OCI-LY7 (cell line): ENCODE data around the gene RSRC2. TPM values are rescaled to one million over a fixed set of nuclear protein-coding genes. Genes with fewer than 3 reads are reported as not detected.

Experiments
- BruUV-seq: library from RNA; stranded (reverse); fragments of 400-500 nt; replicated peaks from 2 replicates; lab custom pipeline; 2021; lab: Mats Ljungman, UMichigan
- CTCF ChIA-PET: fragments of 300-600 bp; sonication (Branson Sonifier 250); formaldehyde crosslinking; loops from one replicate; lab custom pipeline; 2022; ENCODE audit warnings: antibody characterized with exemption; ENCODE audit not compliant: unreplicated experiment; lab: Charles Lee
- POLR2A ChIA-PET: fragments of 300-600 bp; sonication (Branson Sonifier 250); formaldehyde crosslinking; loops from one replicate; lab custom pipeline; 2022; ENCODE audit warnings: antibody characterized with exemption; lab: Charles Lee
- DNase-seq: peaks from one replicate; pipeline ENCODE4 v3.0.0-alpha.2; 2015; ENCODE audit warnings: low spot score
- H2AFZ ChIP-seq: fragments of 200-600 bp; sonication (generic), shearing (Covaris generic); 2 replicates; pipeline ENCODE4 v1.6.1; 2014; ENCODE audit warnings: mild to moderate bottlenecking, antibody characterized with exemption, low read length, moderate library complexity
- H3K27ac ChIP-seq: fragments of 200-600 bp; sonication (generic); 2 replicates; pipeline ENCODE4 v1.5.1; 2014; ENCODE audit warnings: mixed run types, low read depth, mild to moderate bottlenecking, moderate library complexity, low read length, inconsistent platforms; ENCODE audit not compliant: poor library complexity, severe bottlenecking
- H3K36me3 ChIP-seq: fragments of 200-600 bp; sonication (generic); 2 replicates; pipeline ENCODE4 v1.6.1; 2014; ENCODE audit warnings: mild to moderate bottlenecking, antibody characterized with exemption, low read length, moderate library complexity, mixed read lengths; ENCODE audit not compliant: insufficient read depth
- H3K4me1 ChIP-seq: fragments of 200-600 bp; sonication (generic); 2 replicates; pipeline ENCODE4 v1.5.1; 2014; ENCODE audit warnings: mild to moderate bottlenecking, low read length; ENCODE audit not compliant: insufficient read depth, poor library complexity, severe bottlenecking
- H3K4me2 ChIP-seq: fragments of 200-600 bp; sonication (generic); 2 replicates; pipeline ENCODE4 v1.6.1; 2014; ENCODE audit warnings: mild to moderate bottlenecking, low read length
- H3K4me3 ChIP-seq: fragments of 200-600 bp; sonication (generic); 2 replicates; pipeline ENCODE4 v1.5.1; 2014; ENCODE audit warnings: mild to moderate bottlenecking, low read depth, low read length; ENCODE audit not compliant: poor library complexity, severe bottlenecking
- H3K79me2 ChIP-seq: fragments of 200-600 bp; sonication (generic); 2 replicates; pipeline ENCODE4 v1.6.1; 2016; ENCODE audit warnings: low read depth, mild to moderate bottlenecking, low read length, moderate library complexity, mixed read lengths; ENCODE audit not compliant: insufficient read depth
- H3K9me2 ChIP-seq: fragments of 200-600 bp; sonication (generic); 2 replicates; pipeline ENCODE4 v1.6.1; 2016; ENCODE audit warnings: mild to moderate bottlenecking, low read length, mixed read lengths; ENCODE audit not compliant: insufficient read depth
- H3K9me3 ChIP-seq: fragments of 200-600 bp; sonication (generic); 2 replicates; pipeline ENCODE4 v1.6.1; 2014; ENCODE audit warnings: mild to moderate bottlenecking, mixed run types, low read length, mixed read lengths
- H4K20me1 ChIP-seq: fragments of 200-600 bp; sonication (generic); 2 replicates; pipeline ENCODE4 v1.6.1; 2014; ENCODE audit warnings: mild to moderate bottlenecking, antibody characterized with exemption, low read length, moderate library complexity, mixed read lengths; ENCODE audit not compliant: insufficient read depth
- EZH2phosphoT487 ChIP-seq: fragments of 200-600 bp; sonication (generic); IDR thresholded peaks from 2 replicates; pipeline ENCODE4 v1.6.1; 2018; ENCODE audit warnings: low read depth, borderline replicate concordance, mild to moderate bottlenecking, mixed run types, antibody characterized with exemption, low read length, moderate library complexity, mixed read lengths
- intact Hi-C: fragments of 100-400 bp; cut with micrococcal nuclease; formaldehyde crosslinking; loops from one replicate; pipeline ENCODE4 v1.10.0; 2022; ENCODE audit not compliant: unreplicated experiment
- total RNA-seq, 2 experiments: library from RNA; depleted of rRNA in 1 of 2; stranded (reverse); fragments of >200 nt in 1 of 2; shearing (Covaris generic) in 1 of 2; gene quantifications; 2 replicates each; pipeline ENCODE4 v1.2.3, GENCODE V29; 2014 to 2022
- TF ChIP-seq, protein P1 (sequence below): fragments of 200-600 bp; sonication (generic); conservative IDR thresholded peaks from 2 replicates; pipeline ENCODE4 v1.5.1; 2014; ENCODE audit warnings: mild to moderate bottlenecking, antibody characterized with exemption, low read length, moderate library complexity, mixed read lengths

RSRC2 gene
- total RNA-seq, 2 experiments from 2014 or later, result 91.7 to 132 TPM

GRCh38 chr12:122528582-122528981, 1.8 kb upstream of the RSRC2 start:
- peaks cover 36% of the 10 kb centered on the region for H3K4me1 ChIP-seq
- H2AFZ ChIP-seq, result no peak overlapping the region
- H4K20me1 ChIP-seq, result peaks cover 22% of the 10 kb centered on the region
- no peaks in the 10 kb centered on the region for H3K9me2 ChIP-seq
- H3K4me3 ChIP-seq, result peak overlapping the region; percentile 99
- H3K36me3 ChIP-seq, result peaks cover 78% of the 10 kb centered on the region
- BruUV-seq, result no TSS peak
- CTCF ChIA-PET, result no interaction called here
- no peaks in the 10 kb centered on the region for H3K9me3 ChIP-seq
- DNase-seq, result no peak
- TF ChIP-seq, protein P1, sequence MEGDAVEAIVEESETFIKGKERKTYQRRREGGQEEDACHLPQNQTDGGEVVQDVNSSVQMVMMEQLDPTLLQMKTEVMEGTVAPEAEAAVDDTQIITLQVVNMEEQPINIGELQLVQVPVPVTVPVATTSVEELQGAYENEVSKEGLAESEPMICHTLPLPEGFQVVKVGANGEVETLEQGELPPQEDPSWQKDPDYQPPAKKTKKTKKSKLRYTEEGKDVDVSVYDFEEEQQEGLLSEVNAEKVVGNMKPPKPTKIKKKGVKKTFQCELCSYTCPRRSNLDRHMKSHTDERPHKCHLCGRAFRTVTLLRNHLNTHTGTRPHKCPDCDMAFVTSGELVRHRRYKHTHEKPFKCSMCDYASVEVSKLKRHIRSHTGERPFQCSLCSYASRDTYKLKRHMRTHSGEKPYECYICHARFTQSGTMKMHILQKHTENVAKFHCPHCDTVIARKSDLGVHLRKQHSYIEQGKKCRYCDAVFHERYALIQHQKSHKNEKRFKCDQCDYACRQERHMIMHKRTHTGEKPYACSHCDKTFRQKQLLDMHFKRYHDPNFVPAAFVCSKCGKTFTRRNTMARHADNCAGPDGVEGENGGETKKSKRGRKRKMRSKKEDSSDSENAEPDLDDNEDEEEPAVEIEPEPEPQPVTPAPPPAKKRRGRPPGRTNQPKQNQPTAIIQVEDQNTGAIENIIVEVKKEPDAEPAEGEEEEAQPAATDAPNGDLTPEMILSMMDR, result no peak
- TF ChIP-seq EZH2phosphoT487, result no peak
- intact Hi-C loops, result loop anchor here (10.0 kb wide), 1 partner anchor 836 kb away; the partner anchor contains the start of gene SBNO1
- H3K79me2 ChIP-seq, result peaks cover 83% of the 10 kb centered on the region
- POLR2A ChIA-PET, result interaction anchor here (0.6 to 1.9 kb wide), 3 partner anchors 9 to 28 kb away, joined by 3 to 11 read pairs (median 3); partner anchors contain the start of gene ZCCHC8
- peak overlapping the region; percentile 88 for H3K4me2 ChIP-seq
- H3K27ac ChIP-seq, result peak overlapping the region; percentile 92

GRCh38 chr12:122527478-122527944, 775 bp upstream of the RSRC2 start:
- peak overlapping the region; percentile 92 for H3K27ac ChIP-seq
- H3K4me2 ChIP-seq, result peak overlapping the region; percentile 88
- CTCF ChIA-PET, result no interaction called here

More at GRCh38 chr12:122527478-122527944, 775 bp upstream of the RSRC2 start:
- H3K4me1 ChIP-seq, result peaks cover 47% of the 10 kb centered on the region
- H3K36me3 ChIP-seq, result peaks cover 78% of the 10 kb centered on the region
- H3K9me3 ChIP-seq, result no peaks in the 10 kb centered on the region
- peak overlapping the region; percentile 99 for H3K4me3 ChIP-seq
- no peak for TF ChIP-seq EZH2phosphoT487
- TF ChIP-seq, protein P1, result no peak
- POLR2A ChIA-PET, result interaction anchor here (0.6 to 2.7 kb wide), 5 partner anchors 10 to 909 kb away, joined by 3 to 37 read pairs (median 4); partner anchors contain the start of gene ZCCHC8
- BruUV-seq, result TSS peak; percentile 88
- no peaks in the 10 kb centered on the region for H3K9me2 ChIP-seq
- intact Hi-C loops, result loop anchor here (1.0 to 10.0 kb wide), 4 partner anchors 27 to 837 kb away; partner anchors contain the start of genes DENR, SBNO1 and ZCCHC8
- peaks cover 91% of the 10 kb centered on the region for H3K79me2 ChIP-seq
- H4K20me1 ChIP-seq, result peaks cover 32% of the 10 kb centered on the region
- H2AFZ ChIP-seq, result peak overlapping the region; percentile 22; the same call in 1 of the 2 replicates
- DNase-seq, result peak; percentile 77
